Lower lobe of right lung (tissue), 2 donors: Measurements from ENCODE around the gene DUSP1. TPM values are rescaled to one million over a fixed set of nuclear protein-coding genes. Genes with fewer than 3 reads are reported as not detected.

Experiments
- ATAC-seq, 2 donors: fragments of 200-7000 bp; cut with Tn5 transposase; one replicate each; pipeline ENCODE4 v1.9.1; 2020 to 2022; ENCODE audit warnings: mild to moderate bottlenecking in 2 of 2, moderate library complexity in 2 of 2
- DNase-seq: peaks from one replicate; pipeline ENCODE4 v3.0.0-alpha.2; 2020
- H3K27ac ChIP-seq: fragments of 200-600 bp; one replicate; pipeline ENCODE4 v1.8.0; 2022
- H3K27me3 ChIP-seq: fragments of 200-600 bp; one replicate; pipeline ENCODE4 v1.8.0; 2022; ENCODE audit warnings: low read depth
- H3K36me3 ChIP-seq: fragments of 200-600 bp; one replicate; pipeline ENCODE4 v1.8.0; 2022; ENCODE audit warnings: mild to moderate bottlenecking
- H3K4me1 ChIP-seq: fragments of 200-600 bp; one replicate; pipeline ENCODE4 v1.8.0; 2022
- H3K4me3 ChIP-seq: fragments of 200-600 bp; one replicate; pipeline ENCODE4 v1.8.0; 2022; ENCODE audit warnings: mild to moderate bottlenecking
- H3K9me3 ChIP-seq: fragments of 200-600 bp; one replicate; pipeline ENCODE4 v1.8.0; 2022
- intact Hi-C: fragments of 100-400 bp; cut with DNase I; formaldehyde crosslinking; loops from one replicate; pipeline ENCODE4 v1.11.0; 2022
- total RNA-seq: library from RNA; stranded (reverse); fragmentation: NEBNext Ultra II Directional; extraction: Animal tissue kit (Norgen Biotek cat#: 25700); gene quantifications from one replicate; pipeline ENCODE4 v1.2.1, GENCODE V29; 2021
- TF ChIP-seq, protein P1 (sequence below): fragments of 200-600 bp; IDR thresholded peaks from one replicate; pipeline ENCODE4 v1.8.0; 2022; ENCODE audit warnings: antibody characterized with exemption, mild to moderate bottlenecking
- donor health status: DM: no; HTN: yes; CAD: no; lungs with severe emphysema.

Gene DUSP1
- total RNA-seq, 1 donor from 2014 or later = 367 TPM

DNA sequence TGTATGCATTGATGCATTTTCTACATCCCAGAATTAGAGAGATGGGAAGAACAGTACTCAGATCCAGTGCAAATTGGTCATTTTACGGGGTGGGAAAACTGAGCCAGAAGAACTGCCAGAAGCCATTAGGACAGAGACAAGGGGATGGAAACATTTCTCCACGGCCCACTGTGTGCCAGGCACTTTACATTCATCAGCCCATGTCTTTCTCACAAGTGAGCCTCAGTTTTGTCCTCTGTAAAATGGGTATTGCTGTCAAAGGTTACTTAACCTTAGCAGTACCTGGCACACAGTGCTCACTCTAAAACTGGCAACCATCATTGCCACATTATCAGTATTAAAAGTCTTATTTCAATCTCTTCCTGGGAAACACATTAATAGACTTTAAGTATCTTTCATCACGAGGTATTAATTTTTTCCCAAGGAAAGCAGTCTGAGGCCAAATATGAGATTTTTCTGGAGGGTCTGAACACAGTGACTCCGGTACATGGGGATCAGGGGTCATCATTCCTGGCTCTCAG is 5.2 kb downstream of the DUSP1 start:
- DNase-seq = no peak
- peaks cover 34% of the 10 kb centered on the region for H3K36me3 ChIP-seq
- H3K9me3 ChIP-seq = no peaks in the 10 kb centered on the region
- TF ChIP-seq, protein P1, sequence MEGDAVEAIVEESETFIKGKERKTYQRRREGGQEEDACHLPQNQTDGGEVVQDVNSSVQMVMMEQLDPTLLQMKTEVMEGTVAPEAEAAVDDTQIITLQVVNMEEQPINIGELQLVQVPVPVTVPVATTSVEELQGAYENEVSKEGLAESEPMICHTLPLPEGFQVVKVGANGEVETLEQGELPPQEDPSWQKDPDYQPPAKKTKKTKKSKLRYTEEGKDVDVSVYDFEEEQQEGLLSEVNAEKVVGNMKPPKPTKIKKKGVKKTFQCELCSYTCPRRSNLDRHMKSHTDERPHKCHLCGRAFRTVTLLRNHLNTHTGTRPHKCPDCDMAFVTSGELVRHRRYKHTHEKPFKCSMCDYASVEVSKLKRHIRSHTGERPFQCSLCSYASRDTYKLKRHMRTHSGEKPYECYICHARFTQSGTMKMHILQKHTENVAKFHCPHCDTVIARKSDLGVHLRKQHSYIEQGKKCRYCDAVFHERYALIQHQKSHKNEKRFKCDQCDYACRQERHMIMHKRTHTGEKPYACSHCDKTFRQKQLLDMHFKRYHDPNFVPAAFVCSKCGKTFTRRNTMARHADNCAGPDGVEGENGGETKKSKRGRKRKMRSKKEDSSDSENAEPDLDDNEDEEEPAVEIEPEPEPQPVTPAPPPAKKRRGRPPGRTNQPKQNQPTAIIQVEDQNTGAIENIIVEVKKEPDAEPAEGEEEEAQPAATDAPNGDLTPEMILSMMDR = no peak
- peaks cover 42% of the 10 kb centered on the region for H3K4me1 ChIP-seq
- peak; percentile 23 to 29 for ATAC-seq
- intact Hi-C loops = no loop called here
- H3K27ac ChIP-seq = peak overlapping the region; percentile 100
- no peaks in the 10 kb centered on the region for H3K27me3 ChIP-seq
- peak overlapping the region; percentile 91 for H3K4me3 ChIP-seq

DNA sequence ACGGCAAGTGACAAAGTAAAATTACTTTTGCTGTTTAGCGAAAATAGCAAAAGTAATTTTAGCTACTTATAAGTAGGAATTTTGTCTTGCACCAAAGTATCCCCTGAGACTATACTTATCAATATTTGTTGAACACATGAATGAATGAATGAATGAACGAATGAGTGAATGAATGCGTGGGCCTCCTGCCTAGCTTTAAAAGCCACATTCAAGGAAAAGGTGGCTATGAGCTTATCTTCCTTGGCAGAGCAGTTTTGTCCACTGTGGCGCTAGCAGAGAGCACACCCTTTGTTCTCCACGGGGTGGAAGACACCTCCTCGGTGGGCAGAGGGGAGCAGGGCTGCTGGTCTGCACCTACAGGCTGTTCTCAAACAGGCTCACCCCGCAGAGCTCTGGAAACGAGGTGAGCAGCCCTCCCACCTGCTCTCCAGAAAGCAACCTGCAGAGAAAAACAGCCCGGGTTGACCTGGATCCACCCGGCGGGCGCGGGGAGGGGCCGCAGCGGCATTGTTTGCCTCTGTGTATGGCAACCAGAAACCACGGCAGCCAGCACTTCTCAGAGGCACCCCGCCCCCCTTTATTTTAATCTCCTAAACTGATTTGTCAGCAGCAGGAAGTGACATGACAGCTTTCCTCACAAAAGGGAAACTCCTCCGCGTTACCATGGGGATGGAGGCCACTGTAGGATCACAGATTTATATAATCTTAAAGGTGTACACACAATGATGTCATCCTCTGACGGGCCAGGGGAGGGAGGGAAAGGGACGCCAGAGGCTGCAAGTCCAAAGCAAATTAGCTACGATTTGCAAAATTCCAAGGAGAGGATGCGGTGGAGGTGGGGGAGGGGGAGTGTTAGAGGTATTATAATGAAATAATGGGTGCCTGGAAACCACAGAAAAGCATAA is 5.9 kb downstream of the DUSP1 start:
- no peaks in the 10 kb centered on the region for H3K27me3 ChIP-seq
- H3K9me3 ChIP-seq = peaks cover 3% of the 10 kb centered on the region
- H3K36me3 ChIP-seq = peaks cover 34% of the 10 kb centered on the region
- ATAC-seq (peak; percentile 69 to 83), DNase-seq (peak; percentile 97)
- H3K4me1 ChIP-seq = peaks cover 42% of the 10 kb centered on the region
- peak overlapping the region; percentile 100 for H3K27ac ChIP-seq
- H3K4me3 ChIP-seq = peak overlapping the region; percentile 91
- TF ChIP-seq, protein P1 = no peak
- intact Hi-C loops = no loop called here

DNA sequence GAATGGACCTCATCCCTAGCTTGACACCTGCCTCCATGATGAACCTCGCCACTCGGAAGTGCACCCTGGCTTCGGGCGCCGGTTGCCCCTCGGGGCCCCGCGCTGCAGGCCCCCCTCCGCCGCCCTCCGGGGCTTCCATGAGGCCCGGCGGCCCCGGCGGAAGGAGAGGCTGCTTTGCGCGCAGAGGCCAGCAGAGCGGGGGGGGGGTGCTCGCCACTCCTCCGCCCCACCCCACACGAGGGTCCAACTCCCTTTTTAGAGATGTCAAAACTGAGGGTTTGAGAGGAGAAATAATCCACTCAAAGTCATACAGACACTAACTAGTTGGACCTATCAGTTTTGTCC is 7.9 kb downstream of the DUSP1 start:
- no peak for DNase-seq
- H3K9me3 ChIP-seq = peaks cover 7% of the 10 kb centered on the region
- H3K27ac ChIP-seq = no peak overlapping the region
- no peak overlapping the region for H3K4me3 ChIP-seq
- intact Hi-C loops = no loop called here
- no peaks in the 10 kb centered on the region for H3K27me3 ChIP-seq
- H3K36me3 ChIP-seq = peaks cover 14% of the 10 kb centered on the region
- H3K4me1 ChIP-seq = peaks cover 36% of the 10 kb centered on the region
- TF ChIP-seq, protein P1 = no peak
- no peak for ATAC-seq

DNA sequence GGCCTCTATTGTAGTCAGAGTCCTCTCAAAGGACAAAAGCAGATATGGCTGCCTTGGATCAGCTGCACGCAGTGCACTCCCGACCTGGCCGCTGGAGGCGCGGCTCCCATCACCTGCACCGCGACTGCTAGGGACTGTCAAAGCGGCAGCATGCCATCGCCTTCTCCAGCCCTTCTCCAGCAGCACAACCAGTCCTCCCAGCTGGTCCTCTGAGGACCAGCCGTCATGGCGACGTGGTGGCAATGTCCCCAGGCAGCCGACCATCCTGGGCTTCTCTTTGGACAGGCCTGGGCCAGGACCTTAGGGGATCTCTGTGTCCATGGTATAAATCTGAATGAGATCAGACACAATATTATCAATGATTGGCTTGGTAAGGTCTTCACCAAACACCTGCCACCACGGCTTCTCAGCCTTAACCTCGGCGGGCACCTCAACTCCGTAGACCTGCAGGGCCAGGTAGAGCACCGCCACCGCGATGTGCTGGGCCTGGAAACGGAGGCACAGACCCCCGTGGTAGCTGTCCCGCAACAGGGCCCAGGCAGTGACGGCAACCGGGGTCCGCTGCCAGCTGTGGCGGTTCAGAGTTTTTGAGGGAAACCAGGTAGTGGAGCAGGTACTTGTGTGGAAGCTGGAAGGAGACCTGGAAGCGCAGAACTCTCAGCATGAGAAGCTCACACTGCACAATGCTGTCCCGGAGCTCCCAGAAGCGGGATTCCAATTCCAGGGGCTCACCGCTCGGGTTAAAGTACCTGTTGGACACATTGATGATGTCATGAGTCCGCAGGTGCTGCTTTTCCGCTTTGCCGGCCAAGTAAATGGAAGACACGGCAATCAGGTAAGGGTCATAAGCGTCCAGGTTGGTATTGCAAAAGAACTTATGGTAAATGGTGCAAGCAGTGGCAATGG is 8.5 kb downstream of the DUSP1 start:
- ATAC-seq (no peak), DNase-seq (no peak)
- peaks cover 7% of the 10 kb centered on the region for H3K9me3 ChIP-seq
- no peak overlapping the region for H3K4me3 ChIP-seq
- TF ChIP-seq, protein P1 = no peak
- no peaks in the 10 kb centered on the region for H3K27me3 ChIP-seq
- peaks cover 7% of the 10 kb centered on the region for H3K36me3 ChIP-seq
- H3K27ac ChIP-seq = no peak overlapping the region
- peaks cover 36% of the 10 kb centered on the region for H3K4me1 ChIP-seq
- intact Hi-C loops = no loop called here

DNA sequence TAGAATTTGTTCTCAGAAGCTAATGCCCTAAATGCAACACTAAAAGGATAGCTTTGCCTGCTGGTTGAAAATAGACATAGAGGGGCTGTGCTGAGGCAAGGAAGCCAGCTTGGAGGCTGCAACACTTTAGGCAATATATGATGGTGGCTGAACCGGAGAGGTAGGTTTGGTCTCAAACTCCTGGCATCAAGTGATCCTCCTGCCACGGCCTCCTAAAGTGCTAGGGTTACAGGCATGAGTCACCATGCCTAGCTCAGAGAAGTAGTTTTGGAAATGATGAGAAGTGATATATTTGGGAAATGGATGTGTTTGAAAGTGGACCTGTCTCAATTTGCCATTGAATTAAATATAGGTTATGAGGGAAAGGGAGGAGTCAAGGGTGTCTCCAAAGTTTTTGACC is 10.0 kb downstream of the DUSP1 start:
- no peak for ATAC-seq
- TF ChIP-seq, protein P1 = no peak
- Histone ChIP-seq H3K27ac (no peak overlapping the region), H3K4me1 (peaks cover 20% of the 10 kb centered on the region), H3K36me3 (no peaks in the 10 kb centered on the region), H3K9me3 (peaks cover 7% of the 10 kb centered on the region), H3K27me3 (no peaks in the 10 kb centered on the region), H3K4me3 (no peak overlapping the region)
- intact Hi-C loops = no loop called here
- DNase-seq = no peak
